ENCODE data around the gene ZNF630. TPM values are rescaled to one million over a fixed set of nuclear protein-coding genes. Genes with fewer than 3 reads are reported as not detected.
"Not testable (repeated sequence)": the region's sequence is repeated elsewhere in the genome, so short reads cannot be mapped to it uniquely, and the experiment has no call there.

ZNF630 gene
- 3.3 TPM for total RNA-seq

DNA sequence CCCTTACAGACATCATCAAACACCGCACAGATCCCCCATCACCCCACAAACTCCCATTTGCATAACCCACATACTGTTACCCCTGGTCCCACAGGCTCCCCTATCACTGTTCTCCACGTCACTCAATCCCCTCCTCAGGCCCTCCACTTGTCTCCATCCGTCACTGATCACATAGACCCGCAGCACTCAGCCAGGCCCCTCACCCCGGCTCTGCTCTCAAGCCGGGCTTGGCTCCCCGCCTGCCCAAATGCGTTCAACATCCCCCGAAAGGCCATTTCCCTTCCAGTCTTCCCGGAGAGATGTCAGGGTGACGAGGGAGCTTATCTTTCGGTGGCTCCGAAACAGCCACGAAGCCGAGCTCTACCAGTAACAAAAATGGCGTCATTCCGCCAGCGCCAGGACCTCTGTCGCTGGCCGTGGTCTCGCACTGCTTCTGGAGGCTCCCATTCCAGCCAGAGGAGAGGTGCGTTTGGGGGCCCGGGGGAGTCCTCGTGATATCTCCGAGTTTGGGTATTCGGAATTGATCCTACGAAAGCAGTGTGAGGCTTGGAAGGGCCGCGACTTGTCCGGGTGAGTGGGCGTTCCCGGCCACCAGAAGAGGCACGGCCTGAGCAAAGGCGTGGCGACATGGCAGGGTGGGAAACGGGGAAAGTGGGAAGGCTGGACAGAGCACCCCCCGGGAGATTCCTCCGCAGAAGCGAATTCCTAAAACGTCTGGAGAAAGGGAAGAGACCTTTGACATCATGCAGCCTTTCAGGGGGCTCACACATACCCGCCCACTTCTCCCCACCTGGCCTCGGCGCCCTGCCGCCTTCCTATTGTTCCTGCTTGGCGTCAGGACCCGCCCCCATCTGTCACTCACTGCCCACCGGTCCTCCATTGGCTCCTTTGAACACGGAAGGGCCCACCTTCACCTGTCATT, at the start of gene ZNF630:
ZNF630 (minus strand) TSS at position 577 of the 922 bp plus-strand sequence. CDS start 4,754 bp downstream, outside the sequence.
- Histone ChIP-seq H3K4me1 (no peaks in the 10 kb centered on the region), H3K9me3 (no peaks in the 10 kb centered on the region), H3K27ac (peak within 1 kb of the TSS; percentile 74 to 78), H3K27me3 (no peaks in the 10 kb centered on the region), H3K4me3 (peak within 1 kb of the TSS; percentile 65 to 66), H3K36me3 (no peaks in the 10 kb centered on the region)
- intact Hi-C loops (cut with DNase I): no loop called here
- DNase-seq (ENCODE audit: low spot score in 2 of 2): peak; percentile 42 to 82
- TF ChIP-seq, protein P1, sequence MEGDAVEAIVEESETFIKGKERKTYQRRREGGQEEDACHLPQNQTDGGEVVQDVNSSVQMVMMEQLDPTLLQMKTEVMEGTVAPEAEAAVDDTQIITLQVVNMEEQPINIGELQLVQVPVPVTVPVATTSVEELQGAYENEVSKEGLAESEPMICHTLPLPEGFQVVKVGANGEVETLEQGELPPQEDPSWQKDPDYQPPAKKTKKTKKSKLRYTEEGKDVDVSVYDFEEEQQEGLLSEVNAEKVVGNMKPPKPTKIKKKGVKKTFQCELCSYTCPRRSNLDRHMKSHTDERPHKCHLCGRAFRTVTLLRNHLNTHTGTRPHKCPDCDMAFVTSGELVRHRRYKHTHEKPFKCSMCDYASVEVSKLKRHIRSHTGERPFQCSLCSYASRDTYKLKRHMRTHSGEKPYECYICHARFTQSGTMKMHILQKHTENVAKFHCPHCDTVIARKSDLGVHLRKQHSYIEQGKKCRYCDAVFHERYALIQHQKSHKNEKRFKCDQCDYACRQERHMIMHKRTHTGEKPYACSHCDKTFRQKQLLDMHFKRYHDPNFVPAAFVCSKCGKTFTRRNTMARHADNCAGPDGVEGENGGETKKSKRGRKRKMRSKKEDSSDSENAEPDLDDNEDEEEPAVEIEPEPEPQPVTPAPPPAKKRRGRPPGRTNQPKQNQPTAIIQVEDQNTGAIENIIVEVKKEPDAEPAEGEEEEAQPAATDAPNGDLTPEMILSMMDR (IDR thresholded peaks at IDR 0.05): no peak

DNA sequence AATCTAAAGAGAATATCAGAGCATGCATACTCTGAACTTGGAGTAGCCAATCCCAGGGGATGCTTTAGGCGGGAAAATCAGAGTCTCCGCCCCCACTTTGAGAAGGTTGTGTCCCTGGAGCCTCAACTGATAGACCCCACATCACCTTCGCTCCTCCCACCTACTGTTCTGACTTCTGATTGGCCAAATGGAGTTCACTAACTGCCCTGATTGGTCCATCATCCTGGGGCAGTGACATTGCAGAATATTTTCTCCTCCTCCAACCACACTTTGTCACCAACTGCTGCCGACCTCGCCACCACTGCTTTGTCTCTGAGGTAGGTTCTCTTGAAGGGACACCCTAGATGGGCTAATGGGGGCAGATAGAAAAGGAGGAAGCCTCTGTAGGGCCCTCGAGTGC, 36.3 kb upstream of the ZNF630 start:
- TF ChIP-seq, protein P1 (IDR thresholded peaks at IDR 0.05): no peak
- intact Hi-C loops (cut with DNase I): no loop called here
- Histone ChIP-seq H3K27me3 (no peaks in the 10 kb centered on the region), H3K9me3 (peaks cover 0 to 3% of the 10 kb centered on the region in 2 donors), H3K4me1 (no peaks in the 10 kb centered on the region), H3K27ac (no peak overlapping the region), H3K36me3 (no peaks in the 10 kb centered on the region), H3K4me3 (no peak overlapping the region)
- no peak for DNase-seq (ENCODE audit: low spot score in 2 of 2)

DNA sequence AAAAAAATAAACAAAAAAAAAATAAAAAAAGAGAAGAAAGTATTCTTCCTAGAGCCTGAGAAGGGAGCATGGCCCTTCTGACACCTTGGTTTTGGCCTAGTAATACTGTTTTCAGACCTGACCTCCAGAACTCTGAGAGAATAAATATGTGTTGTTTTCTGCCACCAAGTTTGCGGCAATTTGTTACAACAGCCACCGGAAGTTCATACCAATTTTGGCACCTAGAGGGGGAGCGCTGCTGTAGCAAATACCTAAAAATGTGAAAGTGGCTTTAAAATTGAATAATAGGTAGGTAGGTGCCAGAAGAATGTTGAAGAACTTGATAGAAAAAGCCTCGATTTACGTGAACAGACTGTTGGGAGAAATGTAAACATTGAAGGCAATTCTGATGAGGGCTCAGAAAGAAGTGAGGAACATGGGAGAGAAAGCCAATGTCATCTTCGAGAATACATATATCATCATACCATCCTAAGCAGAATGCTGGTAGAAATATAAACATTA, 31.5 kb upstream of the ZNF630 start:
- Histone ChIP-seq H3K36me3 (no peaks in the 10 kb centered on the region), H3K4me3 (no peak overlapping the region), H3K9me3 (no peaks in the 10 kb centered on the region), H3K4me1 (no peaks in the 10 kb centered on the region), H3K27ac (no peak overlapping the region), H3K27me3 (no peaks in the 10 kb centered on the region)
- no peak for DNase-seq (ENCODE audit: low spot score in 2 of 2)
- TF ChIP-seq, protein P1 (IDR thresholded peaks at IDR 0.05): no peak
- intact Hi-C loops (cut with DNase I): no loop called here

DNA sequence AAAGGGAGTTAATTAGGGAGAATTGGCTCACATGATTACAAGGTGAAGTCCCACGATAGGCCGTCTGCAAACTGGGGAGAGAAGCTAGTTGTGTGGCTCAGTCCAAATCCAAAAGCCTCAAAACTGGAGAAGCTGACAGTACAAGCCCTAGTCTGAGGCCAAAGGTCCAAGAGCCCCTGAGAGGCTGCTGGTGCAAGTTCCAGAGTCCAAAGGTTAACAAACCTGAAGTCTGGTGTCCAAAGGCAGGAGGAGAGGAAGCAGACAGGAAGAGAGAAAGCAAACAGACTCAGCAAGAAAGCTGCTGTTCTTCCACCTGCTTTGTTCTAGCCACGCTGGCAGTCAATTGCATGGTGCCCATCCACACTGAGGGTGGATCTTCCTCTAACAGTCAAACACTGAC, 30.0 kb upstream of the ZNF630 start:
- intact Hi-C loops (cut with DNase I): no loop called here
- H3K27ac ChIP-seq: no peak overlapping the region
- no peaks in the 10 kb centered on the region for H3K36me3 ChIP-seq
- no peak for DNase-seq (ENCODE audit: low spot score in 2 of 2)
- no peaks in the 10 kb centered on the region for H3K4me1 ChIP-seq
- no peak overlapping the region for H3K4me3 ChIP-seq
- H3K9me3 ChIP-seq: no peaks in the 10 kb centered on the region
- no peaks in the 10 kb centered on the region for H3K27me3 ChIP-seq
- TF ChIP-seq, protein P1 (IDR thresholded peaks at IDR 0.05): no peak

DNA sequence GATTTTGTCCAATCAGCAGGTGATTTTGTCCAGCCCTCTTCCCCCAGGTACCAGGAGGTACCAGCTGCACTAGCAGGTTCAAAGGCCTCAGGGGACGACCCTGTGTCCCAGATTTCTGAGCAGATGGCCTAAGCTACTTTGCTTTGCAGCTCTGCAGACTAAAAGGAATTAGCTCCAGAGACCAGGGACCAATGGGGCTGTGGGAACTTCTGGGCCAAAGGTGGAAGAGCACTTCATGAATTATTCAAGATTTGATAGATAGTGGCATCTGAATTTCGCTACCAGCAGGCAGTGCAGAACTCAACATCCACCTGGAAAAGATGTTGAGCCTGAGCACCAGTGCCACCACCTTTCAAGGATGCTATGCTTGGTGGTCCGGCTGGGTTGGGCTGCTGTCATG, 21.1 kb upstream of the ZNF630 start:
- H3K4me3 ChIP-seq; DNase-seq (ENCODE audit: low spot score in 2 of 2); H3K9me3 ChIP-seq; H3K36me3 ChIP-seq; H3K27me3 ChIP-seq; intact Hi-C loops (cut with DNase I); H3K4me1 ChIP-seq; H3K27ac ChIP-seq: not testable (repeated sequence)

DNA sequence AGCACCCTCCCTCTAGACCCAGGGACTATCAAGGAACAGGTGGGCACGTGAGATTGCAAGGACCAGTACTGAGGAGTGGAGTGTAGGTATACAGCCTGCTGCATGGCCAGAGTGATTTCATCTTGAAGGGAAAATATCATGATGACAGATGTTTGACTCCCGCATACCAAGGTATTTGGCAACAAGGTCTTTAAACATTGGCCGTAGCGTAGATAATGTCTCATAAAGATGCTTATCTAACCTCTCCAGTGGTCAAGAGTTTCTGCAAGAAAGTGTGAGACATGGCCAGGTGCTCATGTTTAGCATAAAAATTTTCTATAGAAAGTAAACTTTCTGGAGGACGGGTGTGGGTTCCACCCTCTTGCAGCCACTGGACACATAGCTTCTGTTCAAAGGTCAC, 18.7 kb upstream of the ZNF630 start:
- no peaks in the 10 kb centered on the region for H3K36me3 ChIP-seq

More for the DNA sequence above, 18.7 kb upstream of the ZNF630 start:
- TF ChIP-seq, protein P1 (IDR thresholded peaks at IDR 0.05): no peak
- H3K27me3 ChIP-seq: no peaks in the 10 kb centered on the region
- no peaks in the 10 kb centered on the region for H3K4me1 ChIP-seq
- DNase-seq (ENCODE audit: low spot score in 2 of 2): no peak
- intact Hi-C loops (cut with DNase I): no loop called here
- no peak overlapping the region for H3K4me3 ChIP-seq
- H3K9me3 ChIP-seq: no peaks in the 10 kb centered on the region
- no peak overlapping the region for H3K27ac ChIP-seq

Data from ascending aorta (tissue), 2 donors.